Right atrium auricular region (tissue), 2 donors: ENCODE data around the gene SH2D1B. TPM values are rescaled to one million over a fixed set of nuclear protein-coding genes. Genes with fewer than 3 reads are reported as not detected.
"Not testable (repeated sequence)": the region's sequence is repeated elsewhere in the genome, so short reads cannot be mapped to it uniquely, and the experiment has no call there.

Experiments used
- DNase-seq: peaks from one replicate; pipeline ENCODE4 v3.0.0-alpha.2; 2019; ENCODE audit warnings: low spot score
- H3K27ac ChIP-seq, 2 donors: fragments of 200-600 bp; sonication (generic); 1 replicate in 1 of 2; 2 replicates in 1 of 2; pipeline ENCODE4 v1.5.1; 2016 to 2019
- H3K27me3 ChIP-seq, 2 donors: fragments of 200-600 bp; sonication (generic); one replicate each; pipeline versions ENCODE4 v1.5.1 to v1.6.0; 2017 to 2019
- H3K36me3 ChIP-seq: fragments of 200-600 bp; sonication (generic); one replicate; pipeline ENCODE4 v1.5.1; 2016
- H3K4me1 ChIP-seq, 2 donors: fragments of 200-600 bp; sonication (generic); one replicate each; pipeline versions ENCODE4 v1.5.1 to v1.6.0; 2017 to 2019
- H3K4me3 ChIP-seq, 2 donors: fragments of 200-600 bp; sonication (generic); 1 replicate in 1 of 2; 2 replicates in 1 of 2; pipeline ENCODE4 v1.5.1; 2017 to 2019; ENCODE audit warnings: mild to moderate bottlenecking in 1 of 2, moderate library complexity in 1 of 2
- H3K9me3 ChIP-seq, 2 donors: fragments of 200-600 bp; sonication (generic); one replicate each; pipeline ENCODE4 v1.5.1; 2019
- total RNA-seq, 2 donors: library from RNA; depleted of rRNA; stranded (reverse); fragments of >200 nt; gene quantifications; one replicate each; pipeline ENCODE4 v1.1.0, GENCODE V29; 2016
- TF ChIP-seq, protein P1 (sequence below), 2 donors: fragments of 200-600 bp; sonication (generic); IDR thresholded peaks; one replicate each; pipeline ENCODE4 v1.5.1; 2019; ENCODE audit warnings: antibody characterized with exemption in 2 of 2

The SH2D1B gene
- total RNA-seq, 2 donors from 2014 or later = 0.16 TPM; not detected in 1

DNA sequence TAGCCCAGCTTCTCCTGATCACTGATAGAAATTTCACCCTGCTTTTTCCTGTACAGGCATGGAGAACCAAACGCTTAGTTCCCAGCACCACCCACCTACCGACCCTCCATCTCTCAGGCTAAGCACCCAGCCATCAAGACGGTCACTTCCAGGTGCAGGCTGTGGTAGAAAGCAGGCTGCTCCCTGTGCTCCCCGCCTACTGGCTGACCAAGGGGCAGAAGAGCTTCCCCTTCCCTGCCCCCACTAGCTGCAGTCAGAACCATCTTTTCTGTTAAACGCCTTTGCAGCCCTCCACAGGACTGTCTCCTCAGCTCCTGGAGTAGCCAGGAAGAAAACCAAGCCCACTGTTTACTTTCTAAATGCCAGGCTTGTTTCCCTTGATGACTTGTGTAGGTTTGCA lies 58.2 kb downstream of the SH2D1B start:
- Histone ChIP-seq H3K9me3 (no peaks in the 10 kb centered on the region), H3K27me3 (no peaks in the 10 kb centered on the region), H3K27ac (no peak overlapping the region), H3K4me3 (no peak overlapping the region), H3K36me3 (no peaks in the 10 kb centered on the region), H3K4me1 (peaks cover 0 to 10% of the 10 kb centered on the region in 2 donors)
- no peak for DNase-seq
- TF ChIP-seq, protein P1, sequence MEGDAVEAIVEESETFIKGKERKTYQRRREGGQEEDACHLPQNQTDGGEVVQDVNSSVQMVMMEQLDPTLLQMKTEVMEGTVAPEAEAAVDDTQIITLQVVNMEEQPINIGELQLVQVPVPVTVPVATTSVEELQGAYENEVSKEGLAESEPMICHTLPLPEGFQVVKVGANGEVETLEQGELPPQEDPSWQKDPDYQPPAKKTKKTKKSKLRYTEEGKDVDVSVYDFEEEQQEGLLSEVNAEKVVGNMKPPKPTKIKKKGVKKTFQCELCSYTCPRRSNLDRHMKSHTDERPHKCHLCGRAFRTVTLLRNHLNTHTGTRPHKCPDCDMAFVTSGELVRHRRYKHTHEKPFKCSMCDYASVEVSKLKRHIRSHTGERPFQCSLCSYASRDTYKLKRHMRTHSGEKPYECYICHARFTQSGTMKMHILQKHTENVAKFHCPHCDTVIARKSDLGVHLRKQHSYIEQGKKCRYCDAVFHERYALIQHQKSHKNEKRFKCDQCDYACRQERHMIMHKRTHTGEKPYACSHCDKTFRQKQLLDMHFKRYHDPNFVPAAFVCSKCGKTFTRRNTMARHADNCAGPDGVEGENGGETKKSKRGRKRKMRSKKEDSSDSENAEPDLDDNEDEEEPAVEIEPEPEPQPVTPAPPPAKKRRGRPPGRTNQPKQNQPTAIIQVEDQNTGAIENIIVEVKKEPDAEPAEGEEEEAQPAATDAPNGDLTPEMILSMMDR (IDR thresholded peaks at IDR 0.05) = no peak

DNA sequence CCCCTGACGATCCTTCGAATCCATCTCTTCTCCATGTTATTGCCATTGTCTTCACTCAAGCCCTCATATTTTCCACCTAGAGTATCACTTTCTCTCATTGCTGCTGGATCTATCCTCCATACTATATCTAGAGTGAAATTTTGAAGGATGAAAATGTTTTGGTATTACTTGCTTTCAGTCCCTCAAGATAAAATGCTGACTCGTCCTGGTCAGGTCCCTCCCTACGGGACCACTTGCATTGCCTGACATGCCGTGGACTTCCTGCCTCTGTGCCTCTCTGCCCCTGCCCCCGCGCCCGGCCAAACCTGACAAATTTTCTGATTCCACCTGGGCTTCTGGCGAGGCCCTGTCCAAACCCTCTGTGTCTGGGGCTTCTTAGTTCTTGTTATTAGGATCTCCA lies 58.9 kb downstream of the SH2D1B start:
- Histone ChIP-seq H3K27me3 (no peaks in the 10 kb centered on the region), H3K9me3 (no peaks in the 10 kb centered on the region), H3K4me3 (no peak overlapping the region), H3K27ac (no peak overlapping the region), H3K4me1 (peaks cover 0 to 10% of the 10 kb centered on the region in 2 donors), H3K36me3 (no peaks in the 10 kb centered on the region)
- TF ChIP-seq, protein P1 (IDR thresholded peaks at IDR 0.05) = no peak
- DNase-seq = no peak

GRCh38 chr1:162351874-162352273 lies 60.1 kb downstream of the SH2D1B start:
- not testable (repeated sequence) for H3K27me3 ChIP-seq, H3K36me3 ChIP-seq, DNase-seq

GRCh38 chr1:162351246-162351842 lies 60.6 kb downstream of the SH2D1B start:
- TF ChIP-seq, protein P1 (IDR thresholded peaks at IDR 0.05) = no peak
- DNase-seq = no peak
- no peaks in the 10 kb centered on the region for H3K36me3 ChIP-seq
- H3K27ac ChIP-seq = no peak overlapping the region
- no peak overlapping the region for H3K4me3 ChIP-seq
- no peaks in the 10 kb centered on the region for H3K9me3 ChIP-seq
- peaks cover 0 to 10% of the 10 kb centered on the region in 2 donors for H3K4me1 ChIP-seq
- H3K27me3 ChIP-seq = no peaks in the 10 kb centered on the region

More at GRCh38 chr1:162351874-162352273, 60.1 kb downstream of the SH2D1B start:
- H3K27ac ChIP-seq, H3K9me3 ChIP-seq, H3K4me1 ChIP-seq, H3K4me3 ChIP-seq: not testable (repeated sequence)

DNA sequence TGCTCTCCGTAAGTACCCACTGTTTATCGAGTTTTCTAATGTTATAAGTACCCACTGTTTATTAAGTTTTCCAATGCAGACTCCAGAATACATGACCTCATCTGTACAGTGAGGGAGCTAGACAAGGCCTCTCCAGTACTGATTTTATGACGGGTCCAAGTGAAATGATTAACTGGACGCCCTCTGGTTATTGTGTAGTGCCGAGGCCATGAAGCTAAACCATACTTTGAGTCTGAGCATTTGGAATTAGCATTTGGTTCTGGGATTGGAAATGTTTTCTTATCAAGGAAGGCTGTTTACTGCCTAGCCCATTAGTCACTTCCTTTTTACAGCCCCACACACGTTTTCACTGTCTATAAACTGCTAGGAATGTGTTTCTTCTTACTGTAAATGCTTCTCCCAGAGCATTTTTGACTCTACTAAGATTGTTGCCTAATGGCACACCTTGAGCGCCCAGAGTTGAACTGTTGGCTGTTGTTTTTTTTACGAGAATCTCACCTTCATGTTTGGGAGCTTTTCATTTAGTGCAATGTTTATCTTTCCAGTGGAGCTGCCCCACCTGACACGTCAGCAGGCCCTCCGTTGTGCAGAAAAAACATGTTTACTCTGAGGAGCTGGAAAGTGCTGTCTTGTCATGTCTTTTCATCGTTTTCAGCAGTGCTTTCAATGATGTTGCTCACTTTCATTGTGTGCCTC lies 62.2 kb downstream of the SH2D1B start:
- H3K27ac ChIP-seq = no peak overlapping the region
- no peak overlapping the region for H3K4me3 ChIP-seq
- TF ChIP-seq, protein P1 (IDR thresholded peaks at IDR 0.05) = no peak
- H3K9me3 ChIP-seq = no peaks in the 10 kb centered on the region
- H3K27me3 ChIP-seq = no peaks in the 10 kb centered on the region
- H3K36me3 ChIP-seq = no peaks in the 10 kb centered on the region
- DNase-seq = no peak
- H3K4me1 ChIP-seq = peaks cover 0 to 10% of the 10 kb centered on the region in 2 donors

GRCh38 chr1:162347281-162347680 lies 64.7 kb downstream of the SH2D1B start:
- Histone ChIP-seq H3K4me3 (no peak overlapping the region), H3K27ac (no peak overlapping the region), H3K9me3 (no peaks in the 10 kb centered on the region), H3K36me3 (no peaks in the 10 kb centered on the region), H3K4me1 (peaks cover 0 to 10% of the 10 kb centered on the region in 2 donors), H3K27me3 (no peaks in the 10 kb centered on the region)
- no peak for DNase-seq
- TF ChIP-seq, protein P1 (IDR thresholded peaks at IDR 0.05) = no peak

Other genes with a start within 250 kb of the SH2D1B start
- not detected for gene SPATA46, start 35.3 kb downstream of the SH2D1B start, total RNA-seq
- 1 to 10 TPM; 3.0 to 7.0 TPM for gene C1orf226, start 30.4 kb downstream of the SH2D1B start, total RNA-seq
- 10 to 100 TPM; 24.3 to 28.6 TPM for gene UHMK1, start 85.7 kb upstream of the SH2D1B start, total RNA-seq
- 10 to 100 TPM; 37.5 to 53.1 TPM for gene UAP1, start 149.6 kb upstream of the SH2D1B start, total RNA-seq
- 10 to 100 TPM; 41.6 to 69.9 TPM for gene DDR2, start 220.3 kb upstream of the SH2D1B start, total RNA-seq